ENCODE results near the gene NECAB2. TPM values are rescaled to one million over a fixed set of nuclear protein-coding genes. Genes with fewer than 3 reads are reported as not detected.

The NECAB2 gene
- polyA plus RNA-seq, 1 donor from 2014 or later, result 12.5 TPM

GRCh38 chr16:83925095-83925905 lies 42.7 kb upstream of the NECAB2 start:
- H3K9me2 ChIP-seq (ENCODE audit: insufficient read depth, low read length), result no peaks in the 10 kb centered on the region
- no peaks in the 10 kb centered on the region for H4K20me1 ChIP-seq (ENCODE audit: insufficient read depth)
- H3K27me3 ChIP-seq (ENCODE audit: insufficient read depth, low read depth, low read length), result no peaks in the 10 kb centered on the region
- TF ChIP-seq CTCF (IDR thresholded peaks at IDR 0.05; ENCODE audit: poor library complexity, severe bottlenecking), result no peak
- no peak for TF ChIP-seq MXI1 (conservative IDR thresholded peaks at IDR 0.05; ENCODE audit: poor library complexity, severe bottlenecking)
- TF ChIP-seq SMC3 (conservative IDR thresholded peaks at IDR 0.05; ENCODE audit: poor library complexity), result no peak
- TF ChIP-seq EZH2 (IDR thresholded peaks at IDR 0.05; ENCODE audit: borderline replicate concordance, insufficient read depth, low read length, poor library complexity, severe bottlenecking), result no peak
- TF ChIP-seq RAD21 (conservative IDR thresholded peaks at IDR 0.05), result no peak
- TF ChIP-seq POLR2AphosphoS5 (IDR thresholded peaks at IDR 0.05), result no peak
- TF ChIP-seq TAF1 (IDR thresholded peaks at IDR 0.05; ENCODE audit: low read depth), result no peak
- no peak overlapping the region for H2AFZ ChIP-seq (ENCODE audit: low read depth, low read length)
- no peak overlapping the region for H3K9ac ChIP-seq (ENCODE audit: low read length)
- H3K27ac ChIP-seq (ENCODE audit: low read length), result no peak overlapping the region
- no peak overlapping the region for H3K4me3 ChIP-seq (ENCODE audit: low read length)
- H3K4me2 ChIP-seq (ENCODE audit: low read length), result no peak overlapping the region
- H3K9me3 ChIP-seq (ENCODE audit: low read length), result no peaks in the 10 kb centered on the region
- H3K79me2 ChIP-seq (replicated peaks; ENCODE audit: insufficient read depth, low read length), result no peaks in the 10 kb centered on the region
- no peaks in the 10 kb centered on the region for H3F3A ChIP-seq (ENCODE audit: insufficient read depth, low read length, poor library complexity, severe bottlenecking)
- no peaks in the 10 kb centered on the region for H3K36me3 ChIP-seq (ENCODE audit: insufficient read depth, low read length)

- Histone ChIP-seq H3K9me3 (ENCODE audit: low read length) (no peaks in the 10 kb centered on the region), H3K9ac (ENCODE audit: low read length) (no peak overlapping the region), H3K4me3 (ENCODE audit: low read length) (no peak overlapping the region), H3K4me2 (ENCODE audit: low read length) (no peak overlapping the region), H3K9me2 (ENCODE audit: insufficient read depth, low read length) (no peaks in the 10 kb centered on the region), H4K20me1 (ENCODE audit: insufficient read depth) (no peaks in the 10 kb centered on the region), H2AFZ (ENCODE audit: low read depth, low read length) (no peak overlapping the region), H3F3A (ENCODE audit: insufficient read depth, low read length, poor library complexity, severe bottlenecking) (no peaks in the 10 kb centered on the region), H3K79me2 (replicated peaks; ENCODE audit: insufficient read depth, low read length) (no peaks in the 10 kb centered on the region), H3K36me3 (ENCODE audit: insufficient read depth, low read length) (no peaks in the 10 kb centered on the region), H3K27me3 (ENCODE audit: insufficient read depth, low read depth, low read length) (no peaks in the 10 kb centered on the region), H3K27ac (ENCODE audit: low read length) (no peak overlapping the region)
- TF ChIP-seq TAF1 (IDR thresholded peaks at IDR 0.05; ENCODE audit: low read depth) (no peak), RAD21 (conservative IDR thresholded peaks at IDR 0.05) (no peak), CTCF (IDR thresholded peaks at IDR 0.05; ENCODE audit: poor library complexity, severe bottlenecking) (no peak)
These were observed 41.9 kb upstream of the NECAB2 start for GRCh38 chr16:83925957-83926725.

All from neural cell (in vitro differentiated cells).